Muscle layer of duodenum (tissue), 2 donors: ENCODE results near the gene NEURL1.
"Not testable (repeated sequence)": the region's sequence is repeated elsewhere in the genome, so short reads cannot be mapped to it uniquely, and the experiment has no call there.

Experiments
- H3K27ac ChIP-seq: one replicate; pipeline ENCODE4 v1.7.0; 2013; ENCODE audit warnings: mild to moderate bottlenecking, low read length
- H3K27me3 ChIP-seq: one replicate; pipeline ENCODE4 v1.7.0; 2013; ENCODE audit warnings: low read depth, mild to moderate bottlenecking, control low read depth, low read length
- H3K36me3 ChIP-seq, 2 donors: one replicate each; pipeline ENCODE4 v1.7.0; 2013; ENCODE audit warnings: low read length in 2 of 2, control low read depth in 1 of 2, mild to moderate bottlenecking in 1 of 2; ENCODE audit not compliant: insufficient read depth in 2 of 2, control insufficient read depth in 1 of 2
- H3K4me1 ChIP-seq, 2 donors: one replicate each; pipeline ENCODE4 v1.7.0; 2013; ENCODE audit warnings: low read length in 2 of 2, mild to moderate bottlenecking in 2 of 2, control low read depth in 1 of 2, moderate library complexity in 1 of 2; ENCODE audit not compliant: insufficient read depth in 2 of 2, control insufficient read depth in 1 of 2
- H3K4me3 ChIP-seq, 2 donors: one replicate each; pipeline ENCODE4 v1.7.0; 2013; ENCODE audit warnings: low read length in 2 of 2, low read depth in 1 of 2, mild to moderate bottlenecking in 1 of 2
- H3K9me3 ChIP-seq, 2 donors: one replicate each; pipeline ENCODE4 v1.7.0; 2013; ENCODE audit warnings: low read length in 2 of 2, control low read depth in 1 of 2, mild to moderate bottlenecking in 1 of 2; ENCODE audit not compliant: control insufficient read depth in 1 of 2
- donor health status: healthy.

NEURL1 gene

DNA sequence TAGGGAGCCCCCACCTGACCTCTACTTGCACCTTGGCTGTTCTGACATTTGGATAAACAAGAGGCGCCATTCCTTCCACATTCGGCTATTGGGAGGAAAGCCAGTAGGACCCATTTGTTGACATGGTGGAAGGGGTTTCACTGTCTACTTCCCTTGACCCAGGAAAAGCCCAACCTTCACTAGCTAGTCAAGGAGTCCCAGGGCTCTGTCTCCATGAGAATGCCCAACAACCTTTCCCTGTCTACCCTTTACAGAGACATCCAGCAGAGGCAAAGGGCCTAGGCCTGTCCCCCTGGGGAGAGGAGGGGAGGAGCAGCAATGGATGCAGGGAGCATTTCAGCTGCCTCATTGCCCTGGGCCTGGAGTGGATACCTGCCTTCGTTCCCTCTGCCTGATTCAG lies 136.1 kb downstream of the NEURL1 start:
- no peak overlapping the region for H3K27ac ChIP-seq
- H3K36me3 ChIP-seq = peaks cover 5 to 61% of the 10 kb centered on the region in 2 donors
- no peak overlapping the region for H3K4me3 ChIP-seq
- H3K4me1 ChIP-seq = peaks cover 0 to 11% of the 10 kb centered on the region in 2 donors
- H3K9me3 ChIP-seq = no peaks in the 10 kb centered on the region
- no peaks in the 10 kb centered on the region for H3K27me3 ChIP-seq

DNA sequence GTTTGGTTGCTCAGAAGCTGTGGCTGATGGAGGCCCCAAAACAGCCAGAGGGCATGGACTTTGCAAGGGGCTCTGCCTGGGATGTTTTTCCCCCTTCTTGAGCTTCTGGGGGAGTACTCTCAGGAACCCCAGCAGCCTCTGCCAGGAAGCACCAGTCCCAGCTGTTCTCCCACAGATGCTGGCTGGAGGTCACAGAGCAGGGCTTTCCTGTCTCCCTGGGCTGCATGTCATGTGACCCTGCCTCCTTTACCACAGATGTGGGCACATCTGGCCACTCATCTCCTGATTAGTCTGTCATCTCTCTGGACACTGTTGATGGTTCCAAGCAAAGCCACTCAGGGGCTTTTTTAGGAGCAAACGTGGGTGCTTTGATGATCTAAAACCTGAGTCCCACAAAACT lies 136.7 kb downstream of the NEURL1 start:
- H3K27me3 ChIP-seq = no peaks in the 10 kb centered on the region
- peaks cover 0 to 11% of the 10 kb centered on the region in 2 donors for H3K4me1 ChIP-seq
- H3K9me3 ChIP-seq = no peaks in the 10 kb centered on the region
- no peak overlapping the region for H3K4me3 ChIP-seq
- H3K27ac ChIP-seq = no peak overlapping the region
- peaks cover 4 to 58% of the 10 kb centered on the region in 2 donors for H3K36me3 ChIP-seq

DNA sequence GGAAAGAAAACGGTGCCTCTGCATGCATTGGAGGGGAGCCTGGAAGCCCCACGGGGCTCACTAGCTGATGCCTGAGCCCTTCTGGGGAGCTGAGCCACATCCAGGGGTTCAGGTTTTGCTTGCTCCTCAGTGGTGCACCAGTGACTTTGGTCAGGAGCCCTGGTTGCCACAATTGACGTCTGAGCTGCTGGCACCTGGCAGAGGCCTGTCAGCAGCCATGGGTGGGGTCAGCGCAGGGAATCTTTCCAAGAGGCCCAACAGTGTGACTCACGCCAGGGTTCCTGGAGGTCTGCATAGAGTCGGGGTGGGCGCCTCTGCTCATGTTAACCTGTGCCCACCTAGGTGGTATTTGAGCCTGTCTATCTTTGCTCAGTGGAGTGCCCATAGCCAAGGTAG lies 138.7 kb downstream of the NEURL1 start:
- Histone ChIP-seq H3K9me3 (no peaks in the 10 kb centered on the region), H3K4me1 (peaks cover 2 to 25% of the 10 kb centered on the region in 2 donors), H3K4me3 (no peak overlapping the region), H3K27ac (no peak overlapping the region), H3K27me3 (no peaks in the 10 kb centered on the region), H3K36me3 (peaks cover 4 to 41% of the 10 kb centered on the region in 2 donors)

GRCh38 chr10:103632871-103633270 lies 139.4 kb downstream of the NEURL1 start:
- H3K9me3 ChIP-seq, H3K4me3 ChIP-seq, H3K27ac ChIP-seq, H3K27me3 ChIP-seq: not testable (repeated sequence)
- H3K4me1 ChIP-seq = peaks cover 5 to 32% of the 10 kb centered on the region in 2 donors
- peaks cover 4 to 35% of the 10 kb centered on the region in 2 donors for H3K36me3 ChIP-seq

GRCh38 chr10:103633846-103634245 lies 140.3 kb downstream of the NEURL1 start:
- peaks cover 4 to 26% of the 10 kb centered on the region in 2 donors for H3K36me3 ChIP-seq

GRCh38 chr10:103635580-103635979 lies 142.1 kb downstream of the NEURL1 start:
- H3K27me3 ChIP-seq = no peaks in the 10 kb centered on the region
- no peak overlapping the region for H3K27ac ChIP-seq
- no peaks in the 10 kb centered on the region for H3K9me3 ChIP-seq
- peaks cover 9 to 34% of the 10 kb centered on the region in 2 donors for H3K4me1 ChIP-seq
- peaks cover 4 to 23% of the 10 kb centered on the region in 2 donors for H3K36me3 ChIP-seq
- H3K4me3 ChIP-seq = no peak overlapping the region

More at GRCh38 chr10:103633846-103634245, 140.3 kb downstream of the NEURL1 start:
- no peaks in the 10 kb centered on the region for H3K9me3 ChIP-seq
- no peak overlapping the region for H3K27ac ChIP-seq
- peaks cover 9 to 40% of the 10 kb centered on the region in 2 donors for H3K4me1 ChIP-seq
- H3K4me3 ChIP-seq = no peak overlapping the region
- no peaks in the 10 kb centered on the region for H3K27me3 ChIP-seq

DNA sequence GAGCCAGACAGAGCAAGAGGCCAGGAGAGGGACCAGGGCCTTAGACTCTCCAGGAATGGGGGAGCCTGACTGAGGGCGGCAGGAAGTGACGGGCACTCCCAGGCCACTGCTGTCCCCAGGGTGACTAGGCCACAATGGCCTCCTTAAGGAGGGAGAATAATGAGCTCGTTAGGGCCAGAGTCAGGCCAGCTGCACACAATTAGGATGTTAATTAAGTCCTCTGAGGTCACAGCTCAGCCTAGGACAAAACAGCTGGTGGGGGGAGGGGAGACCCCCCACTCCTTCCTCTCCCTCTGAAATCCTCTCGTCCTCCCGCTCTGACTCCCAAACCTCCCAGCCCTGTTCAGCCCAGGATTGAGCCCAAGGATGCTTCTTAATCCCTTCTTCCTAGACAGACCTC lies 143.0 kb downstream of the NEURL1 start:
- Histone ChIP-seq H3K36me3 (peaks cover 3 to 20% of the 10 kb centered on the region in 2 donors), H3K27me3 (no peaks in the 10 kb centered on the region), H3K4me3 (no peak overlapping the region), H3K4me1 (peaks cover 9 to 43% of the 10 kb centered on the region in 2 donors), H3K9me3 (no peaks in the 10 kb centered on the region), H3K27ac (no peak overlapping the region)

DNA sequence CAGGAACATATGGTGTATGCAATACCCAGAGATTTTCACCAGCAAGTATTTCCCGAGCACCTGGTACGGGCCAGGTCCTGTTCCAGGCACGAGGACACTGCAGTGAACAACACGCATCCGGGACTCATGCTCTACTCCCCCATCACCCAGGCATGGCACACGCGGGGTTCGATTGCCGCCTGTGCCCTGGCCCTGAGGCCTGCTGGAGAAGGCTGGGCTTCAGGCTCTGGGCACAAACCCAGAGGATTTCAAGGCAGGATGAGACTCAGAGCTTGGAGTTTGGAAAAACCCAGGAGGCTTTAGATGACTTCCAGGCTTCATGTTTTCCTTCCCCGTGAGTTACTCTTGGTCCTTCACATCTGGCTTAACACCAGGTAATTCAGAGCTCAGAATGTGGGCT lies 143.5 kb downstream of the NEURL1 start:
- peaks cover 0 to 16% of the 10 kb centered on the region in 2 donors for H3K36me3 ChIP-seq
- no peaks in the 10 kb centered on the region for H3K27me3 ChIP-seq
- H3K4me3 ChIP-seq = no peak overlapping the region
- H3K27ac ChIP-seq = no peak overlapping the region
- peaks cover 9 to 46% of the 10 kb centered on the region in 2 donors for H3K4me1 ChIP-seq
- H3K9me3 ChIP-seq = no peaks in the 10 kb centered on the region

GRCh38 chr10:103637927-103638557 lies 144.5 kb downstream of the NEURL1 start:
- Histone ChIP-seq H3K4me1 (peaks cover 9 to 46% of the 10 kb centered on the region in 2 donors), H3K27me3 (no peaks in the 10 kb centered on the region), H3K27ac (peak overlapping the region; percentile 27)

DNA sequence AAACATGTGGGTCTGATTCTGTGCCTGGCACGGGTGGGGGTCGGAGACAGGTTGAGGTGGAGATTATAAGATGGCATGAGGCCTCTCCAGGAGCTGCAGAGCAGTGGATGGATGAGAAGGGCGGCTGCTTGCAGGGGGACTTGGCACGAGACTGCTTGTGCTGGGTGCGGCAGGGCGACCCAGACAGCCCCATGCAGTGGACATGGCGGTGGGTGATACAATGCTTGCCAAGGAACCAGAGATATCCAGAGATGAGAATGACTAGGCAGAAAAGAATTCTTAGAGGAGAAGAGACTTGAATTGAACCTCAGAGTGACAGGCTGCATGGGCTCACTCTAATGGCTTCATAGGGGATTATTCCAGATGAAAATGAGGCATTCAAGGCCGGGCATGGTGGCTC lies 145.4 kb downstream of the NEURL1 start:
- Histone ChIP-seq H3K36me3 (peaks cover 0 to 9% of the 10 kb centered on the region in 2 donors), H3K27me3 (no peaks in the 10 kb centered on the region), H3K4me3 (no peak overlapping the region), H3K4me1 (peaks cover 9 to 46% of the 10 kb centered on the region in 2 donors), H3K27ac (no peak overlapping the region), H3K9me3 (no peaks in the 10 kb centered on the region)

More at GRCh38 chr10:103637927-103638557, 144.5 kb downstream of the NEURL1 start:
- Histone ChIP-seq H3K36me3 (peaks cover 0 to 11% of the 10 kb centered on the region in 2 donors), H3K4me3 (no peak overlapping the region), H3K9me3 (no peaks in the 10 kb centered on the region)

- no peak overlapping the region for H3K27ac ChIP-seq
- no peaks in the 10 kb centered on the region for H3K36me3 ChIP-seq
- H3K4me1 ChIP-seq = peaks cover 11 to 51% of the 10 kb centered on the region in 2 donors
- no peaks in the 10 kb centered on the region for H3K27me3 ChIP-seq
- H3K4me3 ChIP-seq = no peak overlapping the region
- H3K9me3 ChIP-seq = no peaks in the 10 kb centered on the region
These were observed 147.1 kb downstream of the NEURL1 start for GRCh38 chr10:103640436-103641181.
